Measurements from ENCODE around the gene LRRTM4. TPM values are rescaled to one million over a fixed set of nuclear protein-coding genes. Genes with fewer than 3 reads are reported as not detected.

Gene LRRTM4
- polyA plus RNA-seq, 1 donor from 2014 or later, result 37.1 TPM

DNA sequence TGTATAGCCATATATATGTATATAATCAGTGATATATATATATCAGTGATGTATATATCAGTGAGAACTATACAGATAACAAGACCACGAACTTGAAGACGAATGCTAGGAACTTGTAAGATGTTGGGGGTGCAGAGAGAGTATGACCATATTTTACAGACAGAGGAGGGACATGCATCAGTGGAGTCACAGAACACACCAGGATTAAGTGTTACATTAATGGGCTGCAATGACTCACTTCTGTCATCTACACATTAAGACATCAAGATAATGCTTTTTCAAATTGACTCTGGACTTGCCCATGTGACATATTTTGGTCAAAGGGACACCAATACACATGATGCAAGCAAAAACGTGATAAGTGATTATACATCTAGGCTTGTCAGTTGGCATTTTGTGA lies 501.0 kb downstream of the LRRTM4 start:
- H3F3A ChIP-seq (ENCODE audit: insufficient read depth, low read length, poor library complexity, severe bottlenecking), result no peaks in the 10 kb centered on the region
- no peak for TF ChIP-seq SMC3 (conservative IDR thresholded peaks at IDR 0.05; ENCODE audit: poor library complexity)
- TF ChIP-seq CTCF (IDR thresholded peaks at IDR 0.05; ENCODE audit: poor library complexity, severe bottlenecking), result no peak
- H3K4me3 ChIP-seq (ENCODE audit: low read length), result no peak overlapping the region
- no peak overlapping the region for H2AFZ ChIP-seq (ENCODE audit: low read depth, low read length)
- no peak overlapping the region for H3K9ac ChIP-seq (ENCODE audit: low read length)
- no peak overlapping the region for H3K4me2 ChIP-seq (ENCODE audit: low read length)
- H3K9me3 ChIP-seq (ENCODE audit: low read length), result no peaks in the 10 kb centered on the region
- H3K79me2 ChIP-seq (replicated peaks; ENCODE audit: insufficient read depth, low read length), result no peaks in the 10 kb centered on the region
- H3K36me3 ChIP-seq (ENCODE audit: insufficient read depth, low read length), result no peaks in the 10 kb centered on the region
- H4K20me1 ChIP-seq (ENCODE audit: insufficient read depth), result no peaks in the 10 kb centered on the region
- no peaks in the 10 kb centered on the region for H3K9me2 ChIP-seq (ENCODE audit: insufficient read depth, low read length)
- H3K27me3 ChIP-seq (ENCODE audit: insufficient read depth, low read depth, low read length), result no peaks in the 10 kb centered on the region
- H3K27ac ChIP-seq (ENCODE audit: low read length), result no peak overlapping the region

DNA sequence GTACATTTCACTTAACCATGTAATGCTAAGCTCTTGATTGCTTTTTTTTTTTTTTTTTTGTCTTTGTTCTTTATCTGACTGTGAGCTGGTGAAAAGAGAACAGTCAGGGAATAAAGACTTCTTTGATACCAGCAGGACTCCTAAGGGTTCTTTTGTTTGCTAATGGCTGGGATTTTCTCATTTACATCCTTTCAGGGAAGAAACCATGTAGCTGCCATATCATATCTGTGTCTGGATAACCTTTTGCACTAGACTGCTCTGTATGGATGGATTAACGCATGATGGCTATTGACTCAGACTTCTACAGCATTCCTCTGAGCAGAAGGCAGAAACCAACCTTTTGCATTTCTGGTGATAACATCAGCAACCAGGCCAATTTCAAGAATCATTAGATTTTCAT lies 504.0 kb downstream of the LRRTM4 start:
- TF ChIP-seq EZH2 (IDR thresholded peaks at IDR 0.05; ENCODE audit: borderline replicate concordance, insufficient read depth, low read length, poor library complexity, severe bottlenecking) (no peak), EP300 (conservative IDR thresholded peaks at IDR 0.05; ENCODE audit: poor library complexity, severe bottlenecking) (peak; percentile 17), REST (IDR thresholded peaks at IDR 0.05; ENCODE audit: borderline replicate concordance) (peak; percentile 31), RAD21 (conservative IDR thresholded peaks at IDR 0.05) (no peak), POLR2AphosphoS5 (IDR thresholded peaks at IDR 0.05) (no peak)
- H3F3A ChIP-seq (ENCODE audit: insufficient read depth, low read length, poor library complexity, severe bottlenecking), result no peaks in the 10 kb centered on the region
- H3K4me2 ChIP-seq (ENCODE audit: low read length), result no peak overlapping the region
- no peaks in the 10 kb centered on the region for H3K9me2 ChIP-seq (ENCODE audit: insufficient read depth, low read length)
- H4K20me1 ChIP-seq (ENCODE audit: insufficient read depth), result no peaks in the 10 kb centered on the region
- H3K27me3 ChIP-seq (ENCODE audit: insufficient read depth, low read depth, low read length), result no peaks in the 10 kb centered on the region
- H3K27ac ChIP-seq (ENCODE audit: low read length), result peak overlapping the region; percentile 33
- no peaks in the 10 kb centered on the region for H3K36me3 ChIP-seq (ENCODE audit: insufficient read depth, low read length)
- H3K9me3 ChIP-seq (ENCODE audit: low read length), result no peaks in the 10 kb centered on the region
- H3K79me2 ChIP-seq (replicated peaks; ENCODE audit: insufficient read depth, low read length), result no peaks in the 10 kb centered on the region
- no peak overlapping the region for H3K4me3 ChIP-seq (ENCODE audit: low read length)
- H2AFZ ChIP-seq (ENCODE audit: low read depth, low read length), result no peak overlapping the region
- H3K9ac ChIP-seq (ENCODE audit: low read length), result no peak overlapping the region

DNA sequence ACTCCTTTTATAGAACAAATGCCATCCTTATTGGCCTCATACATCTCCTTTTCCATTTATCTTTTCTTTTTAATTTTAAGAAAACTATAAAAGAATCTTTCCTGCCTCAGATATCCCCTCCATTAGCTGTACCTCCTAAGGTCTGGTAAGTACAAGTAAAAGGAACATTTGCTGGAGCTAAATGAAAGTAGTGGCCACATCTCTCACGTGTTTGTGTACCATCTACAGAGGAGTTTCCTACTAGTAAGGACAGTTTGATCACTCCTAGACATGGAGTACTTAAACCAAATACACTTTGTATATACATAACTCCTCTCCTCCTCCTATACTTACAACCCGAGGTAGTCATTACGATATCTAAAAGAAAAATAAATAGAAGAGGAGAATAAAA lies 504.8 kb downstream of the LRRTM4 start:
- Histone ChIP-seq H3K27me3 (ENCODE audit: insufficient read depth, low read depth, low read length) (no peaks in the 10 kb centered on the region), H3K36me3 (ENCODE audit: insufficient read depth, low read length) (no peaks in the 10 kb centered on the region), H2AFZ (ENCODE audit: low read depth, low read length) (no peak overlapping the region), H4K20me1 (ENCODE audit: insufficient read depth) (no peaks in the 10 kb centered on the region), H3K9ac (ENCODE audit: low read length) (no peak overlapping the region), H3K79me2 (replicated peaks; ENCODE audit: insufficient read depth, low read length) (no peaks in the 10 kb centered on the region), H3K27ac (ENCODE audit: low read length) (peak overlapping the region; percentile 33), H3K9me3 (ENCODE audit: low read length) (no peaks in the 10 kb centered on the region), H3K4me3 (ENCODE audit: low read length) (no peak overlapping the region), H3K4me2 (ENCODE audit: low read length) (no peak overlapping the region), H3K9me2 (ENCODE audit: insufficient read depth, low read length) (no peaks in the 10 kb centered on the region), H3F3A (ENCODE audit: insufficient read depth, low read length, poor library complexity, severe bottlenecking) (no peaks in the 10 kb centered on the region)
- TF ChIP-seq POLR2AphosphoS5 (IDR thresholded peaks at IDR 0.05), result no peak
- TF ChIP-seq EZH2 (IDR thresholded peaks at IDR 0.05; ENCODE audit: borderline replicate concordance, insufficient read depth, low read length, poor library complexity, severe bottlenecking), result no peak
- TF ChIP-seq CTCF (IDR thresholded peaks at IDR 0.05; ENCODE audit: poor library complexity, severe bottlenecking), result no peak
- TF ChIP-seq EP300 (conservative IDR thresholded peaks at IDR 0.05; ENCODE audit: poor library complexity, severe bottlenecking), result no peak
- TF ChIP-seq SMC3 (conservative IDR thresholded peaks at IDR 0.05; ENCODE audit: poor library complexity), result no peak
- TF ChIP-seq TAF1 (IDR thresholded peaks at IDR 0.05; ENCODE audit: low read depth), result no peak
